Measurements from ENCODE around the gene CCDC112.
A peak's percentile ranks its signal among the peaks of the same experiment; 100 is the strongest.

The CCDC112 gene

GRCh38 chr5:115274584-115274983 lies 21.9 kb downstream of the CCDC112 start:
- H2BK12ac ChIP-seq (ENCODE audit: low read length in 2 of 2) = no peak overlapping the region
- no peak overlapping the region for H3K14ac ChIP-seq (ENCODE audit: low read length in 2 of 2)
- peaks cover 0 to 32% of the 10 kb centered on the region in 2 experiments for H3K36me3 ChIP-seq (ENCODE audit: control insufficient read depth in 1 of 2, insufficient read depth in 2 of 2, low read depth in 1 of 2, low read length in 2 of 2)
- H4K91ac ChIP-seq (ENCODE audit: low read length) = no peak overlapping the region
- H3K4me2 ChIP-seq (ENCODE audit: low read length, poor library complexity, severe bottlenecking) = no peak overlapping the region
- no peak overlapping the region for H3K4ac ChIP-seq (ENCODE audit: low read depth in 1 of 2, low read length in 2 of 2)
- no peaks in the 10 kb centered on the region for H3K79me1 ChIP-seq (replicated peaks; ENCODE audit: low read length, poor library complexity, severe bottlenecking)
- H2AFZ ChIP-seq (ENCODE audit: low read depth, low read length) = no peak overlapping the region
- no peaks in the 10 kb centered on the region for H3K27me3 ChIP-seq (ENCODE audit: control insufficient read depth in 1 of 2, insufficient read depth in 1 of 2, low read length in 2 of 2)
- DNase-seq = no peak
- no peak overlapping the region for H3K4me3 ChIP-seq (ENCODE audit: insufficient read depth in 1 of 2, low read depth in 1 of 2, low read length in 2 of 2)
- H2AK5ac ChIP-seq (ENCODE audit: low read length, severe bottlenecking) = no peak overlapping the region
- H4K8ac ChIP-seq (ENCODE audit: low read length) = no peak overlapping the region
- no peak overlapping the region for H3K9ac ChIP-seq (ENCODE audit: low read length)
- H3K23ac ChIP-seq (ENCODE audit: low read length in 2 of 2) = no peak overlapping the region
- 97% methylated on average over 3 of the region's 3 CpGs for WGBS
- no peaks in the 10 kb centered on the region for H3K4me1 ChIP-seq (ENCODE audit: control insufficient read depth, insufficient read depth, low read depth, low read length)
- no peak overlapping the region for H2BK15ac ChIP-seq (ENCODE audit: low read depth, poor library complexity, severe bottlenecking)
- no peak overlapping the region for H2BK120ac ChIP-seq (ENCODE audit: low read depth, low read length)
- H3K9me3 ChIP-seq (ENCODE audit: control insufficient read depth, low read length) = no peaks in the 10 kb centered on the region
- H2BK5ac ChIP-seq (ENCODE audit: low read depth, low read length, poor library complexity, severe bottlenecking) = no peak overlapping the region
- no peak overlapping the region for H3K18ac ChIP-seq (ENCODE audit: low read depth in 1 of 2, low read length in 2 of 2)
- no peak overlapping the region for H3K27ac ChIP-seq (ENCODE audit: low read length, poor library complexity, severe bottlenecking)

GRCh38 chr5:115272297-115272958 lies 24.0 kb downstream of the CCDC112 start:
- no peak overlapping the region for H4K91ac ChIP-seq (ENCODE audit: low read length)
- no peak for DNase-seq
- H2AK5ac ChIP-seq (ENCODE audit: low read length, severe bottlenecking) = no peak overlapping the region
- no peak overlapping the region for H3K9ac ChIP-seq (ENCODE audit: low read length)
- no peak overlapping the region for H2BK12ac ChIP-seq (ENCODE audit: low read length in 2 of 2)
- no peak overlapping the region for H3K4me3 ChIP-seq (ENCODE audit: insufficient read depth in 1 of 2, low read depth in 1 of 2, low read length in 2 of 2)
- H3K4me1 ChIP-seq (ENCODE audit: control insufficient read depth, insufficient read depth, low read depth, low read length) = no peaks in the 10 kb centered on the region
- no peak overlapping the region for H3K4ac ChIP-seq (ENCODE audit: low read depth in 1 of 2, low read length in 2 of 2)
- no peak overlapping the region for H2AFZ ChIP-seq (ENCODE audit: low read depth, low read length)
- H4K8ac ChIP-seq (ENCODE audit: low read length) = no peak overlapping the region
- H3K4me2 ChIP-seq (ENCODE audit: low read length, poor library complexity, severe bottlenecking) = no peak overlapping the region
- H2BK15ac ChIP-seq (ENCODE audit: low read depth, poor library complexity, severe bottlenecking) = no peak overlapping the region
- no peak overlapping the region for H2BK120ac ChIP-seq (ENCODE audit: low read depth, low read length)
- H3K14ac ChIP-seq (ENCODE audit: low read length in 2 of 2) = no peak overlapping the region
- H3K9me3 ChIP-seq (ENCODE audit: control insufficient read depth, low read length) = no peaks in the 10 kb centered on the region
- no peak overlapping the region for H3K27ac ChIP-seq (ENCODE audit: low read length, poor library complexity, severe bottlenecking)
- H3K27me3 ChIP-seq (ENCODE audit: control insufficient read depth in 1 of 2, insufficient read depth in 1 of 2, low read length in 2 of 2) = no peaks in the 10 kb centered on the region
- no peak overlapping the region for H3K18ac ChIP-seq (ENCODE audit: low read depth in 1 of 2, low read length in 2 of 2)
- H2BK5ac ChIP-seq (ENCODE audit: low read depth, low read length, poor library complexity, severe bottlenecking) = no peak overlapping the region
- no peaks in the 10 kb centered on the region for H3K79me1 ChIP-seq (replicated peaks; ENCODE audit: low read length, poor library complexity, severe bottlenecking)
- peaks cover 0 to 32% of the 10 kb centered on the region in 2 experiments for H3K36me3 ChIP-seq (ENCODE audit: control insufficient read depth in 1 of 2, insufficient read depth in 2 of 2, low read depth in 1 of 2, low read length in 2 of 2)
- no CpG with 5 or more reads among the region's 3 CpGs for WGBS
- no peak overlapping the region for H3K23ac ChIP-seq (ENCODE audit: low read length in 2 of 2)

DNA sequence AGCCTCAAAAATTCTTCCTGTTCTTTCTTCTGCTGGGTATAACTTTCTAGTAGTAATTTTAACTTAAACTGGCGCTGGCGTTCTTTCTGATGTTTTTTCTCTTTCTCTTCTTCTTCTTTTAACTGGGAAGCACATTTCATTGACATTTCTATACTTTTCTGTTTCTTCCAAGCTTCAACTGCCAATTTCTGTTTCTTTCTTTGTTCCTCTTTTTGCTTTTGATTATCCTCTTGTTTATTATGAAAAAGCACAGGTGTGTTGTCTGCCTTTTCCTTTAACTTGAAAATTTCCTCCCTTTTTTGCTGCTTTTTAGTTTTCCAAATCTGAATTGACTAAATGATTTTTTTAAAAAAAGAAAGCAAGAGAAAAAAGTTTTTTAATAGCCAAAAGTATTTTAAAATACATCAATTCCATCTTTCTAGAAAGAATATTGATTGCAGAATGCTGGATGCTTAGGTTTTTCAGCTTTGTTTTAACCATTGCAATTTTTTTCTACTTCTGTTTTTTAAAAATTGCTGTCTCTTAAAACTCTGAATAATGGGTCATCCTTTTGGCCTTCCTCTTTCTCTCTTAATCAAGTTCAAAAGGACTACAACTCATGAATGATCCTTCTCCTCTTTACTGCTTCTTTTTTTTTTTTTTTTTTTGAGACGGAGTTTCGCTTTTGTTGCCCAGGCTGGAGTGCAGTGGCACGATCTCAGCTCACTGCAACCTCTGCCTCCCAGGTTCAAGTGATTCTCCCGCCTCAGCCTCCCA lies 25.0 kb downstream of the CCDC112 start:
- no peak overlapping the region for H2AK5ac ChIP-seq (ENCODE audit: low read length, severe bottlenecking)
- no peak overlapping the region for H3K4ac ChIP-seq (ENCODE audit: low read depth in 1 of 2, low read length in 2 of 2)
- H2BK120ac ChIP-seq (ENCODE audit: low read depth, low read length) = no peak overlapping the region
- H3K4me2 ChIP-seq (ENCODE audit: low read length, poor library complexity, severe bottlenecking) = no peak overlapping the region
- no peak overlapping the region for H2AFZ ChIP-seq (ENCODE audit: low read depth, low read length)
- no peak overlapping the region for H3K14ac ChIP-seq (ENCODE audit: low read length in 2 of 2)
- no peak overlapping the region for H2BK5ac ChIP-seq (ENCODE audit: low read depth, low read length, poor library complexity, severe bottlenecking)
- no peak overlapping the region for H4K91ac ChIP-seq (ENCODE audit: low read length)
- no peak overlapping the region for H3K4me3 ChIP-seq (ENCODE audit: insufficient read depth in 1 of 2, low read depth in 1 of 2, low read length in 2 of 2)
- no peak for DNase-seq
- H3K4me1 ChIP-seq (ENCODE audit: control insufficient read depth, insufficient read depth, low read depth, low read length) = no peaks in the 10 kb centered on the region
- no peaks in the 10 kb centered on the region for H3K27me3 ChIP-seq (ENCODE audit: control insufficient read depth in 1 of 2, insufficient read depth in 1 of 2, low read length in 2 of 2)
- H4K8ac ChIP-seq (ENCODE audit: low read length) = no peak overlapping the region
- no peak overlapping the region for H2BK12ac ChIP-seq (ENCODE audit: low read length in 2 of 2)
- no peak overlapping the region for H2BK15ac ChIP-seq (ENCODE audit: low read depth, poor library complexity, severe bottlenecking)
- no peak overlapping the region for H3K18ac ChIP-seq (ENCODE audit: low read depth in 1 of 2, low read length in 2 of 2)
- H3K9me3 ChIP-seq (ENCODE audit: control insufficient read depth, low read length) = no peaks in the 10 kb centered on the region
- H3K9ac ChIP-seq (ENCODE audit: low read length) = no peak overlapping the region
- no peaks in the 10 kb centered on the region for H3K79me1 ChIP-seq (replicated peaks; ENCODE audit: low read length, poor library complexity, severe bottlenecking)
- H3K27ac ChIP-seq (ENCODE audit: low read length, poor library complexity, severe bottlenecking) = no peak overlapping the region
- no peak overlapping the region for H3K23ac ChIP-seq (ENCODE audit: low read length in 2 of 2)
- peaks cover 0 to 35% of the 10 kb centered on the region in 2 experiments for H3K36me3 ChIP-seq (ENCODE audit: control insufficient read depth in 1 of 2, insufficient read depth in 2 of 2, low read depth in 1 of 2, low read length in 2 of 2)
- WGBS = 100% methylated on average over 3 of the region's 6 CpGs

DNA sequence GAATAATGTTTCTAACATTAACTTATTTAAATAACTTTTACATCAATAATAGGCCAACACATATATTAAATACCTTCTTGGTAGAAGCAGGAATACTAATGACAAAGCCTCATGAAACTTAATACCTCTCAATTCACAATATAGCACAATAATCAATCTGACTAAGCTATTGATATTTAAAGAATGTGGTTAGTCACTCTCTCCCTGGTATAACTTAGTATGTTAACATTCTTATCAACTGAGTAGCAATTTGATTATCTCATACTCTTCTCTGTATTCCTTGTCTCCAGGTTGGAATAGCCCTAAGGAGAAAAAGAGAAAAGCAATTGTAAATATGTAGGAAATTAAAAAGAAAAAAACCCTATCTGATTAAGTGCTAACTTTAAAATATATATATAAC lies 28.8 kb downstream of the CCDC112 start:
- peak; percentile 14 for DNase-seq
- Histone ChIP-seq H4K8ac (ENCODE audit: low read length) (no peak overlapping the region), H3K23ac (ENCODE audit: low read length in 2 of 2) (no peak overlapping the region), H3K27ac (ENCODE audit: low read length, poor library complexity, severe bottlenecking) (no peak overlapping the region), H2BK12ac (ENCODE audit: low read length in 2 of 2) (no peak overlapping the region), H3K27me3 (ENCODE audit: control insufficient read depth in 1 of 2, insufficient read depth in 1 of 2, low read length in 2 of 2) (no peaks in the 10 kb centered on the region), H3K4me1 (ENCODE audit: control insufficient read depth, insufficient read depth, low read depth, low read length) (no peaks in the 10 kb centered on the region), H2AFZ (ENCODE audit: low read depth, low read length) (no peak overlapping the region), H4K91ac (ENCODE audit: low read length) (no peak overlapping the region), H2BK15ac (ENCODE audit: low read depth, poor library complexity, severe bottlenecking) (no peak overlapping the region), H2BK5ac (ENCODE audit: low read depth, low read length, poor library complexity, severe bottlenecking) (no peak overlapping the region), H3K9ac (ENCODE audit: low read length) (peak overlapping the region; percentile 45), H3K4ac (ENCODE audit: low read depth in 1 of 2, low read length in 2 of 2) (no peak overlapping the region), H3K18ac (ENCODE audit: low read depth in 1 of 2, low read length in 2 of 2) (no peak overlapping the region), H3K14ac (ENCODE audit: low read length in 2 of 2) (no peak overlapping the region), H3K79me1 (replicated peaks; ENCODE audit: low read length, poor library complexity, severe bottlenecking) (peaks cover 1% of the 10 kb centered on the region), H3K9me3 (ENCODE audit: control insufficient read depth, low read length) (no peaks in the 10 kb centered on the region), H3K36me3 (ENCODE audit: control insufficient read depth in 1 of 2, insufficient read depth in 2 of 2, low read depth in 1 of 2, low read length in 2 of 2) (peaks cover 9 to 19% of the 10 kb centered on the region in 2 experiments), H2AK5ac (ENCODE audit: low read length, severe bottlenecking) (no peak overlapping the region), H3K4me2 (ENCODE audit: low read length, poor library complexity, severe bottlenecking) (no peak overlapping the region), H2BK120ac (ENCODE audit: low read depth, low read length) (no peak overlapping the region), H3K4me3 (ENCODE audit: insufficient read depth in 1 of 2, low read depth in 1 of 2, low read length in 2 of 2) (no peak overlapping the region)
